ENCODE results near the gene COTL1. TPM values are rescaled to one million over a fixed set of nuclear protein-coding genes. Genes with fewer than 3 reads are reported as not detected.
A peak's percentile ranks its signal among the peaks of the same experiment; 100 is the strongest.
"Not testable (repeated sequence)": the region's sequence is repeated elsewhere in the genome, so short reads cannot be mapped to it uniquely, and the experiment has no call there.

Gene COTL1
- total RNA-seq, 4 donors from 2014 or later: 55.3 to 95.1 (median 78.4) TPM

- ATAC-seq (ENCODE audit: low FRiP score) (peak; percentile 78), DNase-seq (ENCODE audit: low spot score) (no peak)
- TF ChIP-seq CTCF (IDR thresholded peaks at IDR 0.05): no peak
Measured at GRCh38 chr16:84633622-84634021, 15.7 kb upstream of the COTL1 start.

- not testable (repeated sequence) for ATAC-seq (ENCODE audit: low FRiP score); DNase-seq (ENCODE audit: low spot score)
Measured at GRCh38 chr16:84632862-84633261, 15.0 kb upstream of the COTL1 start.

GRCh38 chr16:84631886-84632285 is 14.0 kb upstream of the COTL1 start:
- no peak for TF ChIP-seq CTCF (IDR thresholded peaks at IDR 0.05)
- DNase-seq (ENCODE audit: low spot score): no peak
- ATAC-seq (ENCODE audit: low FRiP score): no peak

GRCh38 chr16:84631153-84631466 is 13.2 kb upstream of the COTL1 start:
- ATAC-seq (ENCODE audit: low FRiP score) (no peak), DNase-seq (ENCODE audit: low spot score) (no peak)
- no peak for TF ChIP-seq CTCF (IDR thresholded peaks at IDR 0.05)

- TF ChIP-seq CTCF (IDR thresholded peaks at IDR 0.05): no peak
- DNase-seq (ENCODE audit: low spot score): no peak
- no peak for ATAC-seq (ENCODE audit: low FRiP score)
Measured at GRCh38 chr16:84630446-84631152, 12.7 kb upstream of the COTL1 start.

GRCh38 chr16:84630009-84630408 is 12.1 kb upstream of the COTL1 start:
- DNase-seq (ENCODE audit: low spot score) (no peak), ATAC-seq (ENCODE audit: low FRiP score) (no peak)
- TF ChIP-seq CTCF (IDR thresholded peaks at IDR 0.05): no peak

- DNase-seq (ENCODE audit: low spot score): no peak
- TF ChIP-seq CTCF (IDR thresholded peaks at IDR 0.05): no peak
- ATAC-seq (ENCODE audit: low FRiP score): no peak
Measured at GRCh38 chr16:84629580-84629979, 11.7 kb upstream of the COTL1 start.
